Lower lobe of right lung (tissue), 2 donors: ENCODE data around the gene ADGRL3. TPM values are rescaled to one million over a fixed set of nuclear protein-coding genes. Genes with fewer than 3 reads are reported as not detected.
"Not testable (repeated sequence)": the region's sequence is repeated elsewhere in the genome, so short reads cannot be mapped to it uniquely, and the experiment has no call there.

Experiments used
- ATAC-seq, 2 donors: fragments of 200-7000 bp; cut with Tn5 transposase; one replicate each; pipeline ENCODE4 v1.9.1; 2020 to 2022; ENCODE audit warnings: mild to moderate bottlenecking in 2 of 2, moderate library complexity in 2 of 2
- DNase-seq: peaks from one replicate; pipeline ENCODE4 v3.0.0-alpha.2; 2020
- H3K27ac ChIP-seq: fragments of 200-600 bp; one replicate; pipeline ENCODE4 v1.8.0; 2022
- H3K27me3 ChIP-seq: fragments of 200-600 bp; one replicate; pipeline ENCODE4 v1.8.0; 2022; ENCODE audit warnings: low read depth
- H3K36me3 ChIP-seq: fragments of 200-600 bp; one replicate; pipeline ENCODE4 v1.8.0; 2022; ENCODE audit warnings: mild to moderate bottlenecking
- H3K4me1 ChIP-seq: fragments of 200-600 bp; one replicate; pipeline ENCODE4 v1.8.0; 2022
- H3K4me3 ChIP-seq: fragments of 200-600 bp; one replicate; pipeline ENCODE4 v1.8.0; 2022; ENCODE audit warnings: mild to moderate bottlenecking
- H3K9me3 ChIP-seq: fragments of 200-600 bp; one replicate; pipeline ENCODE4 v1.8.0; 2022
- intact Hi-C: fragments of 100-400 bp; cut with DNase I; formaldehyde crosslinking; loops from one replicate; pipeline ENCODE4 v1.11.0; 2022
- total RNA-seq: library from RNA; stranded (reverse); fragmentation: NEBNext Ultra II Directional; extraction: Animal tissue kit (Norgen Biotek cat#: 25700); gene quantifications from one replicate; pipeline ENCODE4 v1.2.1, GENCODE V29; 2021
- TF ChIP-seq, protein P1 (sequence below): fragments of 200-600 bp; IDR thresholded peaks from one replicate; pipeline ENCODE4 v1.8.0; 2022; ENCODE audit warnings: antibody characterized with exemption, mild to moderate bottlenecking
- donor health status: DM: no; HTN: yes; CAD: no; lungs with severe emphysema.

Gene ADGRL3
- total RNA-seq, 1 donor from 2014 or later: 6.0 TPM

DNA sequence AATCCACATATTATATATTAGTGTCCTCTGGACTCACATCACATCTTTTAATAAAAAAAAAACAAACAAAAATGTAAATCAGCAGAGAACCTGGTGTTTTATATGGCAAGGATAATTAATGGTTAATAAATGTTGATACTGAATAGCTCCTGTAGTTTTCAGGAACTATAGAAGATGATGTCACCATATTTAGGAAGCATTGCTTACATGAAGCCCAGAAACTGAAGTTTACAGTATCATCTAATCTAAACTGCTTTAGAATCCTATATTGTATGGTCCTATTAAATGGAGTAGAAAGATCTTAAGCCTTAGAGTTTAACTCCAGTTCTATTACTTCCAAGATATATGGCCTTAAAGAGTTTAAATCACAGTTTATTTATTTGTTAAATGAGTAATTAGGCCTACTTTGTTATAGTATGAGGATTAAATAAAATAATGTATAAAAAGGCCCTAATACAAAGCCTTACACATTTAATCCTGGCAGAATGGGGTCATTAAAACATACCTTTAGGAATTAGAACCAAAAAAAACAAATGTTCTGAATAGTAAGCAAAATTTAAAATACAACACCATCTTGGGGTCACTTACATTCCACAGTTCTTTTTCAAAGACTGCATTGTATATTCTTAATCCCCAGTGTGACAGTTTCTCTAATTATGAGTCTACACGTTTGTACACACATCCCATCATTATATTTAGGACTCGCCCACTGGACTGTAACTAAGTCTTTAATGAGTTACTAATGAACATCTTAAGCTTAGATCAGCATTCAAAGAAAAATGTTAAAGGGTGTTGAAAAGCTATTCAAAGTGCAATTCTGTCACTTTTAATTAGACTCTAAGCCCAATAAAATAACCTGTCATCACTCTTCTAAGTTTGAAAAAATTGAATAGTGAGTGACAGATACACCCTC lies 305.9 kb downstream of the ADGRL3 start:
- Histone ChIP-seq H3K27ac (no peak overlapping the region), H3K9me3 (no peaks in the 10 kb centered on the region), H3K4me1 (no peaks in the 10 kb centered on the region), H3K36me3 (no peaks in the 10 kb centered on the region), H3K4me3 (no peak overlapping the region), H3K27me3 (no peaks in the 10 kb centered on the region)
- intact Hi-C loops: no loop called here
- TF ChIP-seq, protein P1, sequence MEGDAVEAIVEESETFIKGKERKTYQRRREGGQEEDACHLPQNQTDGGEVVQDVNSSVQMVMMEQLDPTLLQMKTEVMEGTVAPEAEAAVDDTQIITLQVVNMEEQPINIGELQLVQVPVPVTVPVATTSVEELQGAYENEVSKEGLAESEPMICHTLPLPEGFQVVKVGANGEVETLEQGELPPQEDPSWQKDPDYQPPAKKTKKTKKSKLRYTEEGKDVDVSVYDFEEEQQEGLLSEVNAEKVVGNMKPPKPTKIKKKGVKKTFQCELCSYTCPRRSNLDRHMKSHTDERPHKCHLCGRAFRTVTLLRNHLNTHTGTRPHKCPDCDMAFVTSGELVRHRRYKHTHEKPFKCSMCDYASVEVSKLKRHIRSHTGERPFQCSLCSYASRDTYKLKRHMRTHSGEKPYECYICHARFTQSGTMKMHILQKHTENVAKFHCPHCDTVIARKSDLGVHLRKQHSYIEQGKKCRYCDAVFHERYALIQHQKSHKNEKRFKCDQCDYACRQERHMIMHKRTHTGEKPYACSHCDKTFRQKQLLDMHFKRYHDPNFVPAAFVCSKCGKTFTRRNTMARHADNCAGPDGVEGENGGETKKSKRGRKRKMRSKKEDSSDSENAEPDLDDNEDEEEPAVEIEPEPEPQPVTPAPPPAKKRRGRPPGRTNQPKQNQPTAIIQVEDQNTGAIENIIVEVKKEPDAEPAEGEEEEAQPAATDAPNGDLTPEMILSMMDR: no peak
- ATAC-seq (no peak), DNase-seq (no peak)

DNA sequence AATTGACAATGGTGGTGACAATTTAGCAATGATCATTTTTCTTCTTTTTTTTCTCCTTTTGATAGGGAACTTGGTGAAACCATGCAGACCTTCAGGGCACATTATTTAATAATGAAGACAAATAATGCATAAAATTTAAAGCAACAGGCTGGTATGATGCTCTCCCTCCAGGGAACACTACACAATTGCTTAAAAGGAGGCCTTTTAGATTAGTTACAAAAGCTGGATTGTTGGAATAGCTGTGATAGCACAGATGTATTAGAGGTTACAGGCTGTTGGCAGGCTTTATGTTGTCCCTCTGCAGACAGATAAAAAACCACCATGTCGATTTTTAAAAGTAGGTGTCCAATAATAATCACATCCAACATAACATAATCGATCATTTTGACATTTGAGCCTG lies 307.0 kb downstream of the ADGRL3 start:
- ATAC-seq (no peak), DNase-seq (no peak)
- TF ChIP-seq, protein P1: no peak
- H3K36me3 ChIP-seq: no peaks in the 10 kb centered on the region
- H3K4me3 ChIP-seq: no peak overlapping the region
- no peaks in the 10 kb centered on the region for H3K9me3 ChIP-seq
- no peaks in the 10 kb centered on the region for H3K27me3 ChIP-seq
- no peak overlapping the region for H3K27ac ChIP-seq
- H3K4me1 ChIP-seq: no peaks in the 10 kb centered on the region
- intact Hi-C loops: no loop called here

DNA sequence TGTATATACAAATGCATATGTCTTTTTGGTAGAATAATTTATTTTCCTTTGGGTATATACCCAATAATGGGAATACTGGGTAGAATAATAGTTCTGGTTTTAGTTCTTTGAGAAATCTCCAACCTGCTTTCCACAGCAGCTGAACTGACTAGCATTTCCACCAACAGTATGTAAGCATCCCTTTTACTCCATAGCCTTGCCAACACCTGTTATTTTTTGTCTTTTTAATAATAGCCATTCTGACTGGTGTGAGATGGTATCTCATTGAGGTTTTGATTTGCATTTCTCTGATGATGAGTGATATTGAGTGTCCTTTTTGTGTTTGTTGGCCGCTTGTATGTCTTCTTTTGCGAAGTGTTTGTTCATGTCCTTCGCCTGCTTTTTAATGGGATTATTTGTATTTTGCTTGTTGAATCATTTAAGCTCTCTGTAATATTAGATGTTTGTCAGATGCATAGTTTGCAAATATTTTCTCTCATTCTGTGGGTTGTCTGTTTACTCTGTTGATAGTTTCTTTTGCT lies 309.7 kb downstream of the ADGRL3 start:
- H3K27ac ChIP-seq, intact Hi-C loops, H3K4me1 ChIP-seq, H3K9me3 ChIP-seq, H3K27me3 ChIP-seq, ATAC-seq, H3K36me3 ChIP-seq, H3K4me3 ChIP-seq, DNase-seq: not testable (repeated sequence)

DNA sequence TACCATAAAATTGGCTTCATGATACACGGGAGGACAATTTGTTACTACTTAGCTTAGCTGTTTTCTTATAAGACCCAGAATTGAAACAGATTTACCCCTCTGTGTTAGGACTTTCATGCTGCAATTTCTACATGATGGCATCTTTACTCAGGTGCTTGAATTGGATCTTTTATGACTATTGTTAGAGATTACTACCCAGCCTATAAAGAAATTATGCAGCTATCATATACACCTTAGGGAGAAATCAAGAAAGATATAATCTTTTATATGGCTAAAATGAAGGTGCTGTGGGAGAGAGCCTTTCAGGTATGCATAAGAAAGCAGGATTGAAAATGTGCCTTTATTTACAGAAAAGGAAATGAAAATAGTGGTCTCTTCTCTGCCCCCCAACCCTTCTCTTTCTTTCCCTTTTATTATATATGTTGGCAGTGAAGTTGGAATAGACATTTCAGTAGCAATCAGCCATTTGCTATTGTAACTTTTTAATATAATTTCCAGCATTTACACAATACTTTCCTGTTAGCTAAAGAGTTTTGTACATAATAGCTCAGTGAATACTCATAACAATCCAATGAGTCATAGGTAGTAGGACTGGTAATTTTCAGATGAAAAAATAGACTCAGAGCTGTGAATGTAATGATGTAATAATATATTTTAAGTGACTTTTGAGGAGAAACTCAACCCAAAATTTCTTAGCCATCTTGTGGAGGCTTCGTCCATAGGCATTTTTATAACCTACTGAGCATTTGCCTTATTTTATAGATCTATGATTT lies 311.8 kb downstream of the ADGRL3 start:
- no peak for DNase-seq
- Histone ChIP-seq H3K27me3 (no peaks in the 10 kb centered on the region), H3K4me1 (no peaks in the 10 kb centered on the region), H3K9me3 (no peaks in the 10 kb centered on the region), H3K27ac (no peak overlapping the region), H3K4me3 (no peak overlapping the region), H3K36me3 (no peaks in the 10 kb centered on the region)
- intact Hi-C loops: no loop called here
- peak in 1 of 2 donors; percentile 43 for ATAC-seq
- TF ChIP-seq, protein P1: no peak

DNA sequence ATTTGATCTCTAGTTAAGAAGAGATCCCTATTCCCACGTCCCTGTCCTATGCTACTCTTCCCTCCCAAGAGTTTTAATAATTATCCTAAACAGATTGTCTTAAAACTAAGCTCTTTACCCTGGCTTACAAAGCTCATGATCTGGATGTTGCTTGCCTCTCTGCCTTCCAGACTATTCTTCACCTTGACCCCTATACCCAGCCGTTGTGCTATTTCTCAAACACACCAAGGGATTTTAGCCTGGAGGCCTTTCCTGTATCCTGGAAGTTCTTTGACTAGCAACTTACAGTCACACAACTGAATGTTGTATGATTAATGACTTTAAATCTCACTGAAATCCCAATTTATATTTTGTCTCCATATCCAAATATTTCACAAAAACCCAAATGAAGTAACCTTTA lies 314.9 kb downstream of the ADGRL3 start:
- Histone ChIP-seq H3K4me1 (no peaks in the 10 kb centered on the region), H3K27ac (no peak overlapping the region), H3K27me3 (no peaks in the 10 kb centered on the region), H3K4me3 (no peak overlapping the region), H3K9me3 (no peaks in the 10 kb centered on the region), H3K36me3 (no peaks in the 10 kb centered on the region)
- TF ChIP-seq, protein P1: no peak
- DNase-seq (no peak), ATAC-seq (no peak)
- intact Hi-C loops: no loop called here
